Adrenal gland (tissue), 12 donors: Measurements from ENCODE around the gene ALPP. TPM values are rescaled to one million over a fixed set of nuclear protein-coding genes. Genes with fewer than 3 reads are reported as not detected.

ENCODE experiments used
- DNase-seq, 7 donors: peaks; one replicate each; pipeline ENCODE4 v3.0.0-alpha.2; 2019 to 2020
- H3K27ac ChIP-seq, 5 donors: fragments of 200-600 bp; sonication (generic) in 4 of 5; 1 replicate in 3 of 5; 2 replicates in 2 of 5; pipeline versions ENCODE4 v1.5.1 to v1.8.0; 2016 to 2020; ENCODE audit warnings: mild to moderate bottlenecking in 1 of 5
- H3K27me3 ChIP-seq: fragments of 200-600 bp; 2 replicates; pipeline ENCODE4 v1.8.0; 2021
- H3K36me3 ChIP-seq, 2 donors: fragments of 200-600 bp; replicated peaks in 1 of 2; 1 replicate in 1 of 2; 2 replicates in 1 of 2; pipeline versions ENCODE4 v1.5.1 to v1.8.0; 2018 to 2022
- H3K4me1 ChIP-seq, 2 donors: fragments of 200-600 bp; replicated peaks in 1 of 2; 1 replicate in 1 of 2; 2 replicates in 1 of 2; pipeline versions ENCODE4 v1.5.1 to v1.8.0; 2018 to 2021
- H3K4me3 ChIP-seq, 4 donors: fragments of 200-600 bp; sonication (generic) in 3 of 4; one replicate each; pipeline ENCODE4 v1.5.1; 2016 to 2018
- H3K9me3 ChIP-seq, 3 donors: fragments of 200-600 bp; sonication (generic) in 1 of 3; replicated peaks in 1 of 3; 1 replicate in 2 of 3; 2 replicates in 1 of 3; pipeline versions ENCODE4 v1.5.1 to v1.8.0; 2016 to 2021
- POLR2A ChIP-seq, 2 donors: fragments of 450-650 bp; IDR thresholded peaks; one replicate each; pipeline ENCODE4 v1.6.1; 2017; ENCODE audit warnings: antibody characterized with exemption in 2 of 2, mild to moderate bottlenecking in 2 of 2, moderate library complexity in 1 of 2
- WGBS, 4 donors: extraction: QIAGEN DNeasy Blood & Tissue Kit in 2 of 4; methylation state at CpG; one replicate each; pipeline versions ENCODE4 v1.1.5 to v1.1.7; 2013 to 2017; 5-methylcytosine and 5-hydroxymethylcytosine counted together
- intact Hi-C, 2 donors: fragments of 100-400 bp; cut with DNase I; formaldehyde crosslinking; loops; one replicate each; pipeline versions ENCODE4 v1.14.1 to v1.15.0; 2022 to 2023
- polyA plus RNA-seq, 3 donors: library from polyadenylated mRNA; stranded (reverse); fragments of 200-250 nt in 2 of 3; fragments of 350-450 nt in 1 of 3; fragmentation: Illumina TruSeq in 1 of 3; extraction: RNeasy Lipid Tissue Mini Kit (QIAGEN cat#74804) in 1 of 3; gene quantifications; one replicate each; pipeline ENCODE4 v1.2.3, GENCODE V29; 2013 to 2014
- total RNA-seq, 9 donors: library from RNA; depleted of rRNA in 4 of 9; stranded (reverse); fragments of >200 nt in 4 of 9; fragments of 120-200 nt in 1 of 9; fragmentation: NEBNext Ultra II Directional in 1 of 9; extraction: Animal tissue kit (Norgen Biotek cat#: 25700) in 1 of 9; gene quantifications; one replicate each; pipeline versions ENCODE4 v1.1.0 to v1.2.4, GENCODE V29; 2013 to 2023
- TF ChIP-seq, protein P1 (sequence below), 6 experiments: fragments of 450-650 bp in 4 of 6; fragments of 200-600 bp in 2 of 6; sonication (generic) in 1 of 6; IDR thresholded peaks; 1 replicate in 5 of 6; 2 replicates in 1 of 6; pipeline versions ENCODE4 v1.5.1 to v1.8.0; 2016 to 2021; ENCODE audit warnings: antibody characterized with exemption in 6 of 6, mild to moderate bottlenecking in 2 of 6, moderate library complexity in 1 of 6
- donor health status: healthy with polysubstance abuse.
- donor health status: Bipolar disorder and iron deficiency.
- donor health status: DM: yes; HTN: yes; CAD: no.
- donor health status: DM: no; HTN: no; CAD: no.
- donor health status: DM: no; HTN: no; CAD: no.
- donor health status: DM: yes; HTN: yes; CAD: no.

Gene ALPP
- total and polyA plus RNA-seq, 12 donors, result not detected

DNA sequence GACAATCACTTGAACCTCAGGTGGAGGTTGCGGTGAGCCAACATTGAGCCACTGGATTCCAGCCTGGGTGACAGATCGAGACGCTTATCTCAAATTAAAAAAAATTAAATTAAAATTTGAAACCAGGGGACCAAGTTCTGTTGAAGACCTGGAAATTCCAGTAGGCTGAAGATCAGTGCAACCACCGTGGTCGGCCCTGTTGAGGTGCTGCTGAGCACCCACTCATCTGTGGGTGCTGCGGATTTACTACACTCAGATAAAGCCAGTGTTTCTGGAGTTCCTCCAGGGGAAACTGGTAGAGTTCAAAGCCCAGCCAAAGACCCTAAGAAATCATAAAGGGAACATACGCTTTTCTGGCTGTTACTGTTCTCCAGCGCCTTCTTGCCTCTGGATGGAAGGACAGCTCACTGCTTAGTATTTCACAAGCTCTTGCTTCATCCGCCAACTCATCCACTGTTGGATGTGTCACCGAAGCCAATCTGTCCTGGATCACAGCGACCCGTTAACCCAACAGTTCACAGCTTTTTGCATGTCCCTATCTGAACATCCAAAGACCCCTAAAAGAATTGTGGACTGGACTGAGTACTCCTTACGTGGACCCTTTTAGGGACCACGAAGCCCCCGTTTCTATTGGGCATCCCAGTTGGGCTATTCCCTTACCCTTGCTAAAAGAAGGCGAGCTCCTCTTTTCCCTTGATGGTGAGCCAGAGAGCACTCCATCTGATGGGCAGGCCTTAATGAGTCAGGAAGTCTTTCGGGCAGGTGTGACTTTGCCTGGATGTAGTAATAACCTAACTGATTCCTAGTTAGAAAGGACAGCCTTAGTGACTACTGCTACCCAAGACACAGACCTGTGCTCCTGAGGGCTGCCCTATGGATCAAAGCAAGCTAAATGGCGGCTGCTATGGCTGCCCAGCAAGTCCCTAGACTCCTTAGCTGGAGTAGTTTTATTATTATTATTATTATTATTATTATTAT lies 6.0 kb upstream of the ALPP start:
- no peak overlapping the region for H3K27ac ChIP-seq
- intact Hi-C loops, result no loop called here
- H3K9me3 ChIP-seq, result no peaks in the 10 kb centered on the region
- no peaks in the 10 kb centered on the region for H3K4me1 ChIP-seq
- 85 to 91% (median 86%) methylated on average over 18 of the region's 18 CpGs for WGBS, 4 donors
- H3K4me3 ChIP-seq, result no peak overlapping the region
- H3K36me3 ChIP-seq, result no peaks in the 10 kb centered on the region
- TF ChIP-seq, protein P1, sequence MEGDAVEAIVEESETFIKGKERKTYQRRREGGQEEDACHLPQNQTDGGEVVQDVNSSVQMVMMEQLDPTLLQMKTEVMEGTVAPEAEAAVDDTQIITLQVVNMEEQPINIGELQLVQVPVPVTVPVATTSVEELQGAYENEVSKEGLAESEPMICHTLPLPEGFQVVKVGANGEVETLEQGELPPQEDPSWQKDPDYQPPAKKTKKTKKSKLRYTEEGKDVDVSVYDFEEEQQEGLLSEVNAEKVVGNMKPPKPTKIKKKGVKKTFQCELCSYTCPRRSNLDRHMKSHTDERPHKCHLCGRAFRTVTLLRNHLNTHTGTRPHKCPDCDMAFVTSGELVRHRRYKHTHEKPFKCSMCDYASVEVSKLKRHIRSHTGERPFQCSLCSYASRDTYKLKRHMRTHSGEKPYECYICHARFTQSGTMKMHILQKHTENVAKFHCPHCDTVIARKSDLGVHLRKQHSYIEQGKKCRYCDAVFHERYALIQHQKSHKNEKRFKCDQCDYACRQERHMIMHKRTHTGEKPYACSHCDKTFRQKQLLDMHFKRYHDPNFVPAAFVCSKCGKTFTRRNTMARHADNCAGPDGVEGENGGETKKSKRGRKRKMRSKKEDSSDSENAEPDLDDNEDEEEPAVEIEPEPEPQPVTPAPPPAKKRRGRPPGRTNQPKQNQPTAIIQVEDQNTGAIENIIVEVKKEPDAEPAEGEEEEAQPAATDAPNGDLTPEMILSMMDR (IDR thresholded peaks at IDR 0.05), result no peak
- TF ChIP-seq POLR2A (IDR thresholded peaks at IDR 0.05), result no peak
- DNase-seq, result peak in 1 of 7 donors; percentile 13
- H3K27me3 ChIP-seq, result no peaks in the 10 kb centered on the region

DNA sequence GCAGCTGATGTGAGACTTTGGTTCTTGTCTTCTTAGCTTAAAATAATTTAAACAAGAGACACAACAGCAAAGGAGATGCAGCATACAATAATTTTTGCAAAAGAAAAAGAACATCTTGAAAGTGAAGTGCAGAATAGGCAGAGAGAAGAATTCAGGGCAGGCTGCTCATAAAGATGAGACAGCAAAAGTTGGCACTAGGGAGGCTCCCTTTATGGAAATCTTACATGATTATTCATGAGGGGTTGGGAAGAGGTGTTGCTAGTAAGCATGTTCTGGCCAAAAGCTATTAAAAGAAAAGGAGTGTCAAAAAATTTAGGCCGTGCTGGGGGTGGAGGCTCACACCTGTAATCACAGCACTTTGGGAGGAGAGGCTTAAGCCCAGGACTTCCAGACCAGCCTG lies 4.2 kb upstream of the ALPP start:
- H3K27me3 ChIP-seq, result no peaks in the 10 kb centered on the region
- H3K27ac ChIP-seq, result no peak overlapping the region
- intact Hi-C loops, result no loop called here
- no peaks in the 10 kb centered on the region for H3K9me3 ChIP-seq
- no peaks in the 10 kb centered on the region for H3K4me1 ChIP-seq
- TF ChIP-seq, protein P1 (IDR thresholded peaks at IDR 0.05), result no peak
- no peak for TF ChIP-seq POLR2A (IDR thresholded peaks at IDR 0.05)
- no peak overlapping the region for H3K4me3 ChIP-seq
- H3K36me3 ChIP-seq, result no peaks in the 10 kb centered on the region
- no peak for DNase-seq
- WGBS, 4 donors, result 37 to 95% (median 74%) methylated on average over 1 of the region's 1 CpG

DNA sequence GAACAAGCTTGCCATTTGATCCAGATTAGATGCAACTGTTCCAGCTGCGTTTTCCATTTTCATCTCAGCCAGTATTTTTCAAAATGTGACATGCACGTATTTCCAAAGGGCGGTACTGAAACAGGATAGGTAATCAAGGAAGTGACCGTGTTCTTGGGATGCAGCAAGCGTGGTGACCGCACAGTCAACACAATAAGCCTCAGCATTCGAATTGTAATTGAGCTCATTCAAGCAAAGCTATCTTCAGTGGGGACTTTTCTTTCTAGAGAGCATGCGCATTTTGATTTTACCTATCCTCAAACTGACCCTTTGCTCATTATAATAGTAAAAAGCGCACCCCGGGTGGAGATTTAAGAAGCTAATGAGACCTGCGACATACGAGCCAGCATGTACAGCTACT lies 3.4 kb upstream of the ALPP start:
- Histone ChIP-seq H3K27me3 (no peaks in the 10 kb centered on the region), H3K4me1 (no peaks in the 10 kb centered on the region), H3K27ac (no peak overlapping the region), H3K36me3 (no peaks in the 10 kb centered on the region), H3K4me3 (no peak overlapping the region), H3K9me3 (no peaks in the 10 kb centered on the region)
- WGBS, 4 donors, result 75 to 78% (median 78%) methylated on average over 12 of the region's 12 CpGs
- intact Hi-C loops, result no loop called here
- no peak for DNase-seq
- no peak for TF ChIP-seq POLR2A (IDR thresholded peaks at IDR 0.05)
- TF ChIP-seq, protein P1 (IDR thresholded peaks at IDR 0.05), result no peak

DNA sequence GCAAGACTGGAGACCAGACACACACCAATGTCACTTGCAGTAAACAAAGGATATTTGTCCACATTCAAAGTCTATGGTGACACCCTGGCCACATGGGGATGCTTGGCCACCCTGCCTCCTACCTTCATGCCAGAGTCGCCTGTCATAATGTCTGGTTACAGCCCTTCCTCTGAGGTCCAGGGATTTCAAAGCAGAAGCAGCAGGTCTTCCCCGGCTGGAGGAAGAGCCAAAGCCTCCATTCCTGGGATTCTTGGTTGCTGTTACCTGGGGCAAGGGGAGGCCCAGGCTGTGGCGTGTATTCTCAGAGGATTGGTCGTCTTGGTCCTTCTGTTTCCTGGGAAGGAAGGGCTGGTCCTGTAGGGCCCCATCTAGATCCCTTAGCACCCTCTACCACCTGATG lies 2.3 kb upstream of the ALPP start:
- no peak for TF ChIP-seq POLR2A (IDR thresholded peaks at IDR 0.05)
- TF ChIP-seq, protein P1 (IDR thresholded peaks at IDR 0.05), result no peak
- intact Hi-C loops, result no loop called here
- Histone ChIP-seq H3K4me3 (no peak overlapping the region), H3K36me3 (no peaks in the 10 kb centered on the region), H3K27me3 (no peaks in the 10 kb centered on the region), H3K9me3 (no peaks in the 10 kb centered on the region), H3K27ac (no peak overlapping the region), H3K4me1 (no peaks in the 10 kb centered on the region)
- 71 to 80% (median 74%) methylated on average over 3 to 4 of the region's 4 CpGs for WGBS, 4 donors
- no peak for DNase-seq
